ENCODE data around the gene TROAP. TPM values are rescaled to one million over a fixed set of nuclear protein-coding genes. Genes with fewer than 3 reads are reported as not detected.

The TROAP gene
- total and polyA plus RNA-seq, 9 of the 15 experiments (the other 6 are each of a cell fraction or from before 2014, with no cell fraction given), result 46.4 to 171 (median 59.8) TPM

DNA sequence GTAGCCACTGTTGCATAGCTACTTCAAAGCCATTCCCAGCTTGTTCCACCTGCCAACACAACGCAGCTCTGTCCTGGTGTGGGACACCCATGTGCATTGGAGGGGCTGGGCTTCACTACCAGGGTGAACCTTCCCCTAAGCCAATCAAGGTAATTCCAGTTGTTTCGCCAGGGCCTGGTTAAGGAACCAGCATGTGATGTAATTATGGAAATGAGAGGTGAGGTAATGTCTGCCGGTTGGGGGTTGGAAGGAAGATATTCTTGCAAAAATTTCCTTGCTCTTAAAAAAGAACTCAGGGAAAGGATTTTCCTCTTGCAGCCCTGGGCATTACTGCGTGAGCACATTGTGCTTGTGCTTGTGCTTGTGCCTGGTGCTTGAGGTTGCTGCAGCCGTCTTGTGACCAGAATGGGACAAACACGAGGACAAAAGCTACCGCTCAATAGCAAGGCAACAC lies 43.3 kb upstream of the TROAP start (continued):
- TF ChIP-seq U2AF1 (optimal IDR thresholded peaks at IDR 0.05; ENCODE audit: low read depth, low read length) (no peak), JUND (IDR thresholded peaks at IDR 0.05; ENCODE audit: borderline replicate concordance, low read depth, low read length) (peak; percentile 49; the same call in 1 of the 2 replicates), JUND (tag; IDR thresholded peaks at IDR 0.05; ENCODE audit: borderline replicate concordance, low read depth, low read length) (peak; percentile 38; the same call in 1 of the 3 replicates), NEUROD1 (IDR thresholded peaks at IDR 0.05; ENCODE audit: borderline replicate concordance, low read depth, low read length, partially characterized antibody) (no peak), SMAD3 (CRISPR knock-in tag; conservative IDR thresholded peaks at IDR 0.05) (no peak), DIDO1 (tag; IDR thresholded peaks at IDR 0.05; ENCODE audit: low read depth) (no peak), E2F1 (CRISPR knock-in tag; IDR thresholded peaks at IDR 0.05) (no peak), TEAD2 (tag; IDR thresholded peaks at IDR 0.05) (no peak), DPF2 (IDR thresholded peaks at IDR 0.05) (no peak), MYC (IDR thresholded peaks at IDR 0.05; ENCODE audit: low read depth, low read length) (peak; percentile 15; the same call in 1 of the 2 replicates), MYC (CRISPR knock-in tag; IDR thresholded peaks at IDR 0.05; ENCODE audit: borderline replicate concordance, low read depth) (no peak), NCOA4 (IDR thresholded peaks at IDR 0.05; ENCODE audit: partially characterized antibody) (no peak), SLC30A9 (CRISPR knock-in tag; IDR thresholded peaks at IDR 0.05) (no peak), AFF4 (CRISPR knock-in tag; IDR thresholded peaks at IDR 0.05) (no peak), CEBPG (CRISPR knock-in tag; IDR thresholded peaks at IDR 0.05) (peak; percentile 57; the same call in 1 of the 2 replicates), CEBPG (tag; conservative IDR thresholded peaks at IDR 0.05 in 1 of 2, IDR thresholded peaks at IDR 0.05 in 1 of 2) (0 out of 4 replicates have a peak, but pooled peaks of 1 of the 2 experiments have one; percentile 24), MAX (CRISPR knock-in tag; IDR thresholded peaks at IDR 0.05) (peak; percentile 41), CEBPB (tag; IDR thresholded peaks at IDR 0.05) (peak; percentile 76), ZNF274 (IDR thresholded peaks at IDR 0.05; ENCODE audit: borderline replicate concordance, low read depth, low read length) (no peak)
- TF ChIP-seq, protein P1, sequence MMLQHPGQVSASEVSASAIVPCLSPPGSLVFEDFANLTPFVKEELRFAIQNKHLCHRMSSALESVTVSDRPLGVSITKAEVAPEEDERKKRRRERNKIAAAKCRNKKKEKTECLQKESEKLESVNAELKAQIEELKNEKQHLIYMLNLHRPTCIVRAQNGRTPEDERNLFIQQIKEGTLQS (IDR thresholded peaks at IDR 0.05), result peak; percentile 53; the same call in 1 of the 2 replicates
- TF ChIP-seq, protein P1 (CRISPR knock-in tag; conservative IDR thresholded peaks at IDR 0.05), result no peak

Measured in K562 (cell line).